Stimulated activated CD4-positive, alpha-beta T cell treated with anti-CD3 and anti-CD28 coated beads, Interleukin-4, amount 100 ng/mL, for 1 hour (primary cell): Measurements from ENCODE around the gene SAP25.

Source experiments
- DNase-seq: peaks from one replicate; pipeline ENCODE4 v3.0.0-alpha.2; 2020

Gene SAP25

GRCh38 chr7:100591596-100591995 lies 17.9 kb upstream of the SAP25 start:
- DNase-seq = no peak

- DNase-seq = no peak
Observed at GRCh38 chr7:100590077-100590737, 16.5 kb upstream of the SAP25 start.

GRCh38 chr7:100589341-100589947 lies 15.7 kb upstream of the SAP25 start:
- no peak for DNase-seq

GRCh38 chr7:100588438-100588837 lies 14.7 kb upstream of the SAP25 start:
- DNase-seq = no peak

- peak; percentile 99 for DNase-seq
Observed at GRCh38 chr7:100586266-100587025, 12.7 kb upstream of the SAP25 start, which contains the start of gene FBXO24. Gene FBXO24 (plus strand): TSS chr7:100586328. CDS start chr7:100586626, 298 bp downstream.

- peak; percentile 60 for DNase-seq
Observed at GRCh38 chr7:100585511-100586265, 12.0 kb upstream of the SAP25 start, which contains the start of gene LRCH4. Gene LRCH4 (minus strand): TSS chr7:100586129. CDS start chr7:100586100, 29 bp downstream.

- no peak for DNase-seq
Observed at GRCh38 chr7:100584683-100585510, 11.2 kb upstream of the SAP25 start.

GRCh38 chr7:100584054-100584682 lies 10.5 kb upstream of the SAP25 start:
- DNase-seq = no peak

- peak; percentile 62 for DNase-seq
Observed at GRCh38 chr7:100583132-100584053, 9.7 kb upstream of the SAP25 start.

GRCh38 chr7:100582650-100583049 lies 8.9 kb upstream of the SAP25 start:
- no peak for DNase-seq

GRCh38 chr7:100582041-100582579 lies 8.4 kb upstream of the SAP25 start:
- no peak for DNase-seq

- DNase-seq = no peak
Observed at GRCh38 chr7:100580466-100581283, 7.0 kb upstream of the SAP25 start.

- no peak for DNase-seq
Observed at GRCh38 chr7:100578246-100579183, 4.8 kb upstream of the SAP25 start.

- DNase-seq = no peak
Observed at GRCh38 chr7:100577507-100577906, 3.8 kb upstream of the SAP25 start.

GRCh38 chr7:100577103-100577502 lies 3.4 kb upstream of the SAP25 start:
- DNase-seq = no peak

GRCh38 chr7:100576384-100576993 lies 2.8 kb upstream of the SAP25 start:
- DNase-seq = no peak

GRCh38 chr7:100575746-100576383 lies 2.2 kb upstream of the SAP25 start:
- DNase-seq = no peak
